ENCODE data around the gene SYP. TPM values are rescaled to one million over a fixed set of nuclear protein-coding genes. Genes with fewer than 3 reads are reported as not detected.
"Not testable (repeated sequence)": the region's sequence is repeated elsewhere in the genome, so short reads cannot be mapped to it uniquely, and the experiment has no call there.

SYP gene
- total and polyA plus RNA-seq, 9 of the 15 experiments (the other 6 are each of a cell fraction or from before 2014, with no cell fraction given) = 0.48 to 5.1 (median 2.6) TPM

DNA sequence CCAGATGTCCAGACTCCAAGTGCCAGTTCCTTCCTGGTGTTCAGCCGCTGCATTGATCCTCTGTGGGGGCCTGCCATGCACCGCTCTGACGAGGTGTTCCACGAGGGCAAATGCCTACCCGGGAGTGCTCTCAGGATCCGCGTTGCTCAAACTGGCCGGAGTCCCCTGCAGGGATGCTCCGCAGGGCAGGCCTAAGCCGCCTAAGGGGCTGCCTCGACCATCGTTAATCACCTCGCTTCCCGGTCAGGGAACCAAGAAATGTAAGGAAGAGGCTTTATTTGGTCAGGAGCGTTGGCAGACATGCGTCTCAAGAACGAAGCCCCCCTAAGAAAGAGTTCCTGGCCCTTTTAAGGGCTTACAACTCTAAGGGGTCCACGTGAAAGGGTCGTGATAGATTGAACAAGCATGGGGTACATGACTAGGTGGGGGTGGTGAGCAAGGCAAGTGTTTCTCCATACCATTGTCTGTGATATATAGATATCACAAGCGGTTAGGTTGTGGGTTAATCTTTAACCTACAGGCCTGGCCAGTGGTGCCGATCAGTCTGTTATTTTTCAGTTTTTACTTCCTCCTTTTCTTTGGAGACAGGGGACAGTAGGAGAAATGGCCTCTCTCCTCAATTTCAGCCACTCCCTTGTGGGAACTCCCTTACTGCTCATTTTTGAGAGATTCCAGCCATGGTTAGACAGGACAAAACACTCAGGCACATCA, 51.4 kb downstream of the SYP start (continued):
- TF ChIP-seq, protein P1, sequence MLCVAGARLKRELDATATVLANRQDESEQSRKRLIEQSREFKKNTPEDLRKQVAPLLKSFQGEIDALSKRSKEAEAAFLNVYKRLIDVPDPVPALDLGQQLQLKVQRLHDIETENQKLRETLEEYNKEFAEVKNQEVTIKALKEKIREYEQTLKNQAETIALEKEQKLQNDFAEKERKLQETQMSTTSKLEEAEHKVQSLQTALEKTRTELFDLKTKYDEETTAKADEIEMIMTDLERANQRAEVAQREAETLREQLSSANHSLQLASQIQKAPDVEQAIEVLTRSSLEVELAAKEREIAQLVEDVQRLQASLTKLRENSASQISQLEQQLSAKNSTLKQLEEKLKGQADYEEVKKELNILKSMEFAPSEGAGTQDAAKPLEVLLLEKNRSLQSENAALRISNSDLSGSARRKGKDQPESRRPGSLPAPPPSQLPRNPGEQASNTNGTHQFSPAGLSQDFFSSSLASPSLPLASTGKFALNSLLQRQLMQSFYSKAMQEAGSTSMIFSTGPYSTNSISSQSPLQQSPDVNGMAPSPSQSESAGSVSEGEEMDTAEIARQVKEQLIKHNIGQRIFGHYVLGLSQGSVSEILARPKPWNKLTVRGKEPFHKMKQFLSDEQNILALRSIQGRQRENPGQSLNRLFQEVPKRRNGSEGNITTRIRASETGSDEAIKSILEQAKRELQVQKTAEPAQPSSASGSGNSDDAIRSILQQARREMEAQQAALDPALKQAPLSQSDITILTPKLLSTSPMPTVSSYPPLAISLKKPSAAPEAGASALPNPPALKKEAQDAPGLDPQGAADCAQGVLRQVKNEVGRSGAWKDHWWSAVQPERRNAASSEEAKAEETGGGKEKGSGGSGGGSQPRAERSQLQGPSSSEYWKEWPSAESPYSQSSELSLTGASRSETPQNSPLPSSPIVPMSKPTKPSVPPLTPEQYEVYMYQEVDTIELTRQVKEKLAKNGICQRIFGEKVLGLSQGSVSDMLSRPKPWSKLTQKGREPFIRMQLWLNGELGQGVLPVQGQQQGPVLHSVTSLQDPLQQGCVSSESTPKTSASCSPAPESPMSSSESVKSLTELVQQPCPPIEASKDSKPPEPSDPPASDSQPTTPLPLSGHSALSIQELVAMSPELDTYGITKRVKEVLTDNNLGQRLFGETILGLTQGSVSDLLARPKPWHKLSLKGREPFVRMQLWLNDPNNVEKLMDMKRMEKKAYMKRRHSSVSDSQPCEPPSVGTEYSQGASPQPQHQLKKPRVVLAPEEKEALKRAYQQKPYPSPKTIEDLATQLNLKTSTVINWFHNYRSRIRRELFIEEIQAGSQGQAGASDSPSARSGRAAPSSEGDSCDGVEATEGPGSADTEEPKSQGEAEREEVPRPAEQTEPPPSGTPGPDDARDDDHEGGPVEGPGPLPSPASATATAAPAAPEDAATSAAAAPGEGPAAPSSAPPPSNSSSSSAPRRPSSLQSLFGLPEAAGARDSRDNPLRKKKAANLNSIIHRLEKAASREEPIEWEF (CRISPR knock-in tag; IDR thresholded peaks at IDR 0.05) = 0 out of 2 replicates have a peak, but pooled peaks have one; percentile 11
- TF ChIP-seq, protein P2, sequence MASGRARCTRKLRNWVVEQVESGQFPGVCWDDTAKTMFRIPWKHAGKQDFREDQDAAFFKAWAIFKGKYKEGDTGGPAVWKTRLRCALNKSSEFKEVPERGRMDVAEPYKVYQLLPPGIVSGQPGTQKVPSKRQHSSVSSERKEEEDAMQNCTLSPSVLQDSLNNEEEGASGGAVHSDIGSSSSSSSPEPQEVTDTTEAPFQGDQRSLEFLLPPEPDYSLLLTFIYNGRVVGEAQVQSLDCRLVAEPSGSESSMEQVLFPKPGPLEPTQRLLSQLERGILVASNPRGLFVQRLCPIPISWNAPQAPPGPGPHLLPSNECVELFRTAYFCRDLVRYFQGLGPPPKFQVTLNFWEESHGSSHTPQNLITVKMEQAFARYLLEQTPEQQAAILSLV (tag; IDR thresholded peaks at IDR 0.05) = 0 out of 2 replicates have a peak, but pooled peaks have one; percentile 11
- TF ChIP-seq YY1 (IDR thresholded peaks at IDR 0.05; ENCODE audit: borderline replicate concordance in 1 of 3, control insufficient read depth in 1 of 3, extremely low read depth in 1 of 3, insufficient read depth in 3 of 3, insufficient read length in 1 of 3, insufficient replicate concordance in 2 of 3, low read depth in 1 of 3, low read length in 2 of 3) = peak in 1 of 3 experiments; percentile 64
- TF ChIP-seq ETV1 (tag; conservative IDR thresholded peaks at IDR 0.05; ENCODE audit: low read depth) = peak; percentile 33; the same call in 1 of the 2 replicates
- TF ChIP-seq, protein P3, sequence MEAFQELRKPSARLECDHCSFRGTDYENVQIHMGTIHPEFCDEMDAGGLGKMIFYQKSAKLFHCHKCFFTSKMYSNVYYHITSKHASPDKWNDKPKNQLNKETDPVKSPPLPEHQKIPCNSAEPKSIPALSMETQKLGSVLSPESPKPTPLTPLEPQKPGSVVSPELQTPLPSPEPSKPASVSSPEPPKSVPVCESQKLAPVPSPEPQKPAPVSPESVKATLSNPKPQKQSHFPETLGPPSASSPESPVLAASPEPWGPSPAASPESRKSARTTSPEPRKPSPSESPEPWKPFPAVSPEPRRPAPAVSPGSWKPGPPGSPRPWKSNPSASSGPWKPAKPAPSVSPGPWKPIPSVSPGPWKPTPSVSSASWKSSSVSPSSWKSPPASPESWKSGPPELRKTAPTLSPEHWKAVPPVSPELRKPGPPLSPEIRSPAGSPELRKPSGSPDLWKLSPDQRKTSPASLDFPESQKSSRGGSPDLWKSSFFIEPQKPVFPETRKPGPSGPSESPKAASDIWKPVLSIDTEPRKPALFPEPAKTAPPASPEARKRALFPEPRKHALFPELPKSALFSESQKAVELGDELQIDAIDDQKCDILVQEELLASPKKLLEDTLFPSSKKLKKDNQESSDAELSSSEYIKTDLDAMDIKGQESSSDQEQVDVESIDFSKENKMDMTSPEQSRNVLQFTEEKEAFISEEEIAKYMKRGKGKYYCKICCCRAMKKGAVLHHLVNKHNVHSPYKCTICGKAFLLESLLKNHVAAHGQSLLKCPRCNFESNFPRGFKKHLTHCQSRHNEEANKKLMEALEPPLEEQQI (IDR thresholded peaks at IDR 0.05) = 0 out of 2 replicates have a peak, but pooled peaks have one; percentile 18
- TF ChIP-seq RNF2 (IDR thresholded peaks at IDR 0.05) = peak; percentile 86
- TF ChIP-seq MYC (IDR thresholded peaks at IDR 0.05; ENCODE audit: low read depth, low read length) = 0 out of 2 replicates have a peak, but pooled peaks have one; percentile 27
- not testable (repeated sequence) for TF ChIP-seq MYC (CRISPR knock-in tag; IDR thresholded peaks at IDR 0.05; ENCODE audit: borderline replicate concordance, low read depth)
- peak; percentile 83 for TF ChIP-seq SOX6 (IDR thresholded peaks at IDR 0.05)
- peak; percentile 56; the same call in 1 of the 2 replicates for TF ChIP-seq ESRRA (IDR thresholded peaks at IDR 0.05; ENCODE audit: borderline replicate concordance, low read depth)
- TF ChIP-seq CEBPB (tag; IDR thresholded peaks at IDR 0.05) = peak; percentile 91
- TF ChIP-seq ATF7 (IDR thresholded peaks at IDR 0.05) = peak; percentile 25; the same call in 1 of the 2 replicates
- TF ChIP-seq, protein P4, sequence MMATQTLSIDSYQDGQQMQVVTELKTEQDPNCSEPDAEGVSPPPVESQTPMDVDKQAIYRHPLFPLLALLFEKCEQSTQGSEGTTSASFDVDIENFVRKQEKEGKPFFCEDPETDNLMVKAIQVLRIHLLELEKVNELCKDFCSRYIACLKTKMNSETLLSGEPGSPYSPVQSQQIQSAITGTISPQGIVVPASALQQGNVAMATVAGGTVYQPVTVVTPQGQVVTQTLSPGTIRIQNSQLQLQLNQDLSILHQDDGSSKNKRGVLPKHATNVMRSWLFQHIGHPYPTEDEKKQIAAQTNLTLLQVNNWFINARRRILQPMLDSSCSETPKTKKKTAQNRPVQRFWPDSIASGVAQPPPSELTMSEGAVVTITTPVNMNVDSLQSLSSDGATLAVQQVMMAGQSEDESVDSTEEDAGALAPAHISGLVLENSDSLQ (IDR thresholded peaks at IDR 0.05) = peak; percentile 34
- TF ChIP-seq CCNT2 (IDR thresholded peaks at IDR 0.05; ENCODE audit: borderline replicate concordance, extremely low read depth, insufficient read length, low read depth, low read length) = peak; percentile 65
- peak; percentile 70 for TF ChIP-seq POLR2A (conservative IDR thresholded peaks at IDR 0.05)
- 0 out of 4 replicates have a peak, but pooled peaks of 1 of the 2 experiments have one; percentile 7 for TF ChIP-seq RAD21 (CRISPR knock-in tag; conservative IDR thresholded peaks at IDR 0.05 in 1 of 2, IDR thresholded peaks at IDR 0.05 in 1 of 2)
- peak; percentile 87 for TF ChIP-seq SMARCE1 (IDR thresholded peaks at IDR 0.05)
